ENCODE data around the gene CXCR6.

- TF ChIP-seq CTCF (IDR thresholded peaks at IDR 0.05; ENCODE audit: low read length) = no peak
- no peak for TF ChIP-seq EZH2 (optimal IDR thresholded peaks at IDR 0.05; ENCODE audit: low read depth, low read length)
- no peak for TF ChIP-seq EZH2phosphoT487 (IDR thresholded peaks at IDR 0.05; ENCODE audit: low read length)
Measured at GRCh38 chr3:45966371-45966791, 23.1 kb downstream of the CXCR6 start.
